Gastrocnemius medialis (tissue), 4 donors: ENCODE measurements around the gene H2BK1. TPM values are rescaled to one million over a fixed set of nuclear protein-coding genes. Genes with fewer than 3 reads are reported as not detected.

Experiments used
- ATAC-seq, 2 donors: fragments of 150-250 bp; one replicate each; pipeline ENCODE4 v1.9.1; 2016
- DNase-seq, 2 donors: peaks; one replicate each; pipeline ENCODE4 v3.0.0-alpha.2; 2019
- H3K27ac ChIP-seq, 4 donors: fragments of 200-600 bp; sonication (generic); 1 replicate in 1 of 4; 2 replicates in 3 of 4; pipeline ENCODE4 v1.5.1; 2016 to 2018; ENCODE audit warnings: mild to moderate bottlenecking in 2 of 4, moderate library complexity in 1 of 4
- H3K27me3 ChIP-seq, 3 donors: fragments of 200-600 bp; sonication (generic) in 2 of 3; 1 replicate in 1 of 3; 2 replicates in 2 of 3; pipeline versions ENCODE4 v1.5.1 to v1.6.0; 2016 to 2019; ENCODE audit warnings: mild to moderate bottlenecking in 1 of 3, moderate library complexity in 1 of 3
- H3K36me3 ChIP-seq, 2 donors: fragments of 200-600 bp; sonication (generic) in 1 of 2; one replicate each; pipeline ENCODE4 v1.5.1; 2017 to 2018
- H3K4me1 ChIP-seq, 2 donors: fragments of 200-600 bp; sonication (generic) in 1 of 2; one replicate each; pipeline ENCODE4 v1.5.1; 2016 to 2017; ENCODE audit warnings: mild to moderate bottlenecking in 2 of 2
- H3K4me3 ChIP-seq, 4 donors: fragments of 200-600 bp; sonication (generic) in 3 of 4; 1 replicate in 1 of 4; 2 replicates in 3 of 4; pipeline ENCODE4 v1.5.1; 2016 to 2019; ENCODE audit warnings: mild to moderate bottlenecking in 2 of 4
- H3K9me3 ChIP-seq, 3 donors: fragments of 200-600 bp; sonication (generic) in 2 of 3; 1 replicate in 1 of 3; 2 replicates in 2 of 3; pipeline ENCODE4 v1.5.1; 2016 to 2019
- POLR2A ChIP-seq, 2 donors: fragments of 450-650 bp; IDR thresholded peaks; one replicate each; pipeline ENCODE4 v1.6.1; 2017; ENCODE audit warnings: antibody characterized with exemption in 2 of 2, mild to moderate bottlenecking in 2 of 2, moderate library complexity in 2 of 2
- in situ Hi-C, 4 donors: fragments of 200-750 bp; cut with MboI; loops; one replicate each; pipeline versions ENCODE4 v1.15.0 to v1.8.0; 2017; ENCODE audit warnings: low sequenced_read_pairs in 4 of 4
- intact Hi-C: fragments of 100-400 bp; cut with DNase I; formaldehyde crosslinking; loops from one replicate; pipeline ENCODE4 v1.15.1; 2023; ENCODE audit warnings: low total_unique reads
- total RNA-seq, 4 donors: library from RNA; depleted of rRNA; stranded (reverse); fragments of >200 nt; gene quantifications; one replicate each; pipeline versions ENCODE4 v1.1.0 to v1.2.3, GENCODE V29; 2016
- TF ChIP-seq, protein P1 (sequence below), 5 experiments: fragments of 450-650 bp in 3 of 5; fragments of 200-600 bp in 2 of 5; sonication (generic) in 2 of 5; IDR thresholded peaks in 4 of 5; conservative IDR thresholded peaks in 1 of 5; 1 replicate in 4 of 5; 2 replicates in 1 of 5; pipeline ENCODE4 v1.5.1; 2016 to 2019; ENCODE audit warnings: antibody characterized with exemption in 5 of 5, mild to moderate bottlenecking in 3 of 5, moderate library complexity in 3 of 5

H2BK1 gene
- total RNA-seq, 4 donors from 2014 or later, result not detected

- Histone ChIP-seq H3K4me1 (peaks cover 26 to 37% of the 10 kb centered on the region in 2 donors), H3K36me3 (no peaks in the 10 kb centered on the region), H3K27ac (peak overlapping the region; percentile 91 to 100 (median 99)), H3K9me3 (no peaks in the 10 kb centered on the region), H3K4me3 (peak overlapping the region in 1 of 4 donors; percentile 62), H3K27me3 (no peaks in the 10 kb centered on the region)
- in situ Hi-C loops (no loop called here), intact Hi-C loops (loop anchor here (5.0 kb wide), 2 partner anchors 106 to 161 kb away; partner anchors contain the start of genes ABCB8, FASTK and TMUB1)
- DNase-seq, result no peak
- ATAC-seq, result no peak
- no peak for TF ChIP-seq POLR2A (IDR thresholded peaks at IDR 0.05)
- TF ChIP-seq, protein P1, sequence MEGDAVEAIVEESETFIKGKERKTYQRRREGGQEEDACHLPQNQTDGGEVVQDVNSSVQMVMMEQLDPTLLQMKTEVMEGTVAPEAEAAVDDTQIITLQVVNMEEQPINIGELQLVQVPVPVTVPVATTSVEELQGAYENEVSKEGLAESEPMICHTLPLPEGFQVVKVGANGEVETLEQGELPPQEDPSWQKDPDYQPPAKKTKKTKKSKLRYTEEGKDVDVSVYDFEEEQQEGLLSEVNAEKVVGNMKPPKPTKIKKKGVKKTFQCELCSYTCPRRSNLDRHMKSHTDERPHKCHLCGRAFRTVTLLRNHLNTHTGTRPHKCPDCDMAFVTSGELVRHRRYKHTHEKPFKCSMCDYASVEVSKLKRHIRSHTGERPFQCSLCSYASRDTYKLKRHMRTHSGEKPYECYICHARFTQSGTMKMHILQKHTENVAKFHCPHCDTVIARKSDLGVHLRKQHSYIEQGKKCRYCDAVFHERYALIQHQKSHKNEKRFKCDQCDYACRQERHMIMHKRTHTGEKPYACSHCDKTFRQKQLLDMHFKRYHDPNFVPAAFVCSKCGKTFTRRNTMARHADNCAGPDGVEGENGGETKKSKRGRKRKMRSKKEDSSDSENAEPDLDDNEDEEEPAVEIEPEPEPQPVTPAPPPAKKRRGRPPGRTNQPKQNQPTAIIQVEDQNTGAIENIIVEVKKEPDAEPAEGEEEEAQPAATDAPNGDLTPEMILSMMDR (IDR thresholded peaks at IDR 0.05 in 4 of 5, conservative IDR thresholded peaks at IDR 0.05 in 1 of 5), result no peak
Measured at GRCh38 chr7:151188252-151188542, 22.1 kb downstream of the H2BK1 start.

DNA sequence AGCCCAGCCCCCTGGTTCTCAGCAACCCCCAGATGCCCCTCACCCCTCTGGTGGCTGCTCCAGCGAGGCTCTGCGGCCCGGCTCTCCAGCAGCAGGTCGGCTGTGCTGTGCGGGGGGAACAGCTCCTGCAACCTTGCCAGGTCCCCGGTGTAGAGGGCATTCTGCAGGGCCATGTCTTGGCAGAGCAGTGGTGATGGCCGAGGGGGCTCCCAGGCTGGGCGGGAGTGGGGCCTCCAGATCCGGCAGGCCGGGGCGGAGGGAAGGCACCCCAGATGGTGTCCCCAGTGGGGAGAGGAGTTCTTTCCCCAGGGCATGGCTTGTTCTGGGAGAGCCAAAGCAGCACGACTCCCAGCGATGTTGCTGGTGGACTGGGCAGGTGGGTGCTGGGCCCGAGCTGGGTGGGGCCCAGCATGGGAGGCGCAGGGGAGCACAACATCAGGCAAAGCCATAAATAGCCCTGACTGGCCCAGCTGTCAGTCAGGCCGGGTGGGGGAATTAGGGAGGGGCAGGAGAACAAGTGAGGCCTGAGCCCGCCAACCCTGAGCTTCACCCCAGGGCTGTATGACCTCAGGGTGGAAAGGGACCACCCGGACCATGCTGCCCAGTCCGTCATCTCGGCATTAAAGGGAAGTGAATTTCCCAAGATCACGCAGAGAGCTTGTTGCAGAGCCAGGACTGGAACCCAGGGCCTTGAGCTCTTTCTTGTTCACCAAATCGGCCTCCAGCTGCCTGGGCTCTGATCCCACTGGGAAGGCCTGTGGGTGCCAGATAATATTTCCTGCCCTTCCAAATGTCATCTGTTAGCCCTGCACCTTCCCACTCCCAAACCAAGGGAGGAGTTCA is 22.7 kb downstream of the H2BK1 start:
- Histone ChIP-seq H3K4me3 (peak overlapping the region; percentile 57 to 62 (median 60)), H3K27ac (peak overlapping the region; percentile 91 to 100 (median 99)), H3K27me3 (no peaks in the 10 kb centered on the region), H3K36me3 (no peaks in the 10 kb centered on the region), H3K9me3 (no peaks in the 10 kb centered on the region), H3K4me1 (peaks cover 30 to 37% of the 10 kb centered on the region in 2 donors)
- in situ Hi-C loops, result no loop called here
- no peak for TF ChIP-seq POLR2A (IDR thresholded peaks at IDR 0.05)
- TF ChIP-seq, protein P1 (IDR thresholded peaks at IDR 0.05 in 4 of 5, conservative IDR thresholded peaks at IDR 0.05 in 1 of 5), result no peak
- intact Hi-C loops, result loop anchor here (2.0 to 5.0 kb wide), 3 partner anchors 39 to 160 kb away; partner anchors contain the start of genes ABCB8, ABCF2, FASTK and TMUB1
- ATAC-seq (peak; percentile 75 to 81), DNase-seq (peak; percentile 83 to 93)

DNA sequence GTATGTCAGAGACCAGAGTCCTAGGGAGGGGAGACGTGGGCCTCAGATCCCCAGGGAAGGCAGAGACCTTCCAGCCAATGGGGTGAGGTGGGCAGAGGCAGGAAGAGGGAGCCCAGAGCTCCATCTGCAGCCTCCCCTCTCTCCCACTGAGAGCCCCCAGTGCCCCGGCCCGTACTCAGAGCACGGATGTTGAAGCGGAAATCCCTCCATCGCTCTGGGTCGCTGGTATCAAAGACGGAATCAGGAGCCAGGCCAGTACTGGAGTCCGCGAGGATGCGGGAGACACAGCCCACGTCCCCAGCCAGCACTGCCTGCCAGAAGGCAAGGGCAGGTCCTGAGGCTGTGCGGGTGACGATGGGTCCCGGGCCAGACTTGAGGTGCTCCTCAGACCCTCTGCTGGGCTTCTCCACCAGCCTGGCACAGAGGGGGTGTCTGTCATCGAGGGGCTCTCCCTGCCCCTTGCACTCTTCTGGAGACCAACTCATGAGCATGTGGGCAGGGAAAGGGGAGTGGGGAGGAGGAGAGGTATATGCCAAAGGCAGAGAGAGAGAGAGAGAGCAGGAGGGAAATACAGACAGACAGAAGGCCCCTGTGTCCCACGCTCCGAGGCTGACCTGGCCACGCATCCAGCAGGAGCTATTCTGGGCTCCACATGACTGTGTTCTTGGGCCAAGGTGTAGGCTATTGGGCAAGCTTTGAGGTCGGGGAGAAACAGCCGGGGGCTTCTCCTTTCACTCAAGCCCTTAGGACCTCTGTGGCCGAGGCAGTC is 23.5 kb downstream of the H2BK1 start, which contains the start of gene ASB10:
Gene ASB10, minus strand, starts transcription at position 611 of the 769 bp plus-strand sequence. Its CDS starts 120 bp downstream, at position 491.
- Histone ChIP-seq H3K27ac (peak within 1 kb of the TSS; percentile 91 to 100 (median 99)), H3K9me3 (no peaks in the 10 kb centered on the region), H3K36me3 (no peaks in the 10 kb centered on the region), H3K4me3 (peak within 1 kb of the TSS; percentile 57 to 62 (median 60)), H3K27me3 (no peaks in the 10 kb centered on the region), H3K4me1 (peaks cover 37 to 39% of the 10 kb centered on the region in 2 donors)
- intact Hi-C loops (loop anchor here (1.0 to 5.0 kb wide), 4 partner anchors 40 to 160 kb away; partner anchors contain the start of genes ABCB8, ABCF2, FASTK and TMUB1), in situ Hi-C loops (no loop called here)
- TF ChIP-seq POLR2A (IDR thresholded peaks at IDR 0.05), result peak; percentile 71 to 72
- TF ChIP-seq, protein P1 (IDR thresholded peaks at IDR 0.05 in 4 of 5, conservative IDR thresholded peaks at IDR 0.05 in 1 of 5), result no peak
- DNase-seq, result peak; percentile 65 to 91
- ATAC-seq, result peak; percentile 83 to 86

- peak overlapping the region; percentile 91 to 100 (median 99) for H3K27ac ChIP-seq
- intact Hi-C loops, result loop anchor here (1.0 to 5.0 kb wide), 4 partner anchors 41 to 159 kb away; partner anchors contain the start of genes ABCB8, ABCF2, FASTK and TMUB1
- in situ Hi-C loops, result no loop called here
Measured at GRCh38 chr7:151185762-151186639, 24.3 kb downstream of the H2BK1 start.

More at GRCh38 chr7:151185762-151186639, 24.3 kb downstream of the H2BK1 start:
- Histone ChIP-seq H3K27me3 (no peaks in the 10 kb centered on the region), H3K36me3 (peaks cover 0 to 3% of the 10 kb centered on the region in 2 donors), H3K4me1 (peaks cover 32 to 41% of the 10 kb centered on the region in 2 donors), H3K9me3 (no peaks in the 10 kb centered on the region), H3K4me3 (peak overlapping the region; percentile 57 to 62 (median 60))
- TF ChIP-seq, protein P1 (IDR thresholded peaks at IDR 0.05 in 4 of 5, conservative IDR thresholded peaks at IDR 0.05 in 1 of 5), result peak in 2 of 5 experiments; percentile 12 to 40
- TF ChIP-seq POLR2A (IDR thresholded peaks at IDR 0.05), result no peak
- DNase-seq (peak in 1 of 2 donors; percentile 55), ATAC-seq (peak; percentile 28 to 33)
